G401.6 (cell line): ENCODE results near the gene NOTUM.
"Not testable (repeated sequence)": the region's sequence is repeated elsewhere in the genome, so short reads cannot be mapped to it uniquely, and the experiment has no call there.

Source experiments
- FAIRE-seq: peaks from 2 replicates; lab custom pipeline; 2012; peaks lifted over from hg19 to GRCh38; lab: Jason Lieb, UNC

The NOTUM gene

GRCh38 chr17:81923302-81924260, 37.4 kb downstream of the NOTUM start:
- FAIRE-seq: peak; percentile 61

- FAIRE-seq: no peak
These were observed 38.3 kb downstream of the NOTUM start for GRCh38 chr17:81922566-81923301.

GRCh38 chr17:81921996-81922565, 38.9 kb downstream of the NOTUM start:
- no peak for FAIRE-seq

DNA sequence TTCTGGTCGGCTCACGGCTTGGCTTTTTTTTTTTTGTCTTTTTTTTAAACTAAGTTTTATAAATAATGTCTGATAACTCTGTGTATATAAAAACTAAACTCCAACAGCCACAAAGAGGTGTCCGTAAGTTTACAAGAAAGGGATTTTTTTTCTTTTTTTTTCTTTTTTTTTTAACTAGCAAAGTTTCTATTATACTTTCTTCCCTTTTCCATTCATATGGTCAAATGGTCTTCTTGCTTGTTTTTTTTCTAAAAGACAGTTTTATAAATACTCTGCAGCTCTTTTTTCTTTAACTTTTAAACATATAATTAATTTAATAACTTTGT, 39.5 kb downstream of the NOTUM start:
- FAIRE-seq: peak; percentile 92

DNA sequence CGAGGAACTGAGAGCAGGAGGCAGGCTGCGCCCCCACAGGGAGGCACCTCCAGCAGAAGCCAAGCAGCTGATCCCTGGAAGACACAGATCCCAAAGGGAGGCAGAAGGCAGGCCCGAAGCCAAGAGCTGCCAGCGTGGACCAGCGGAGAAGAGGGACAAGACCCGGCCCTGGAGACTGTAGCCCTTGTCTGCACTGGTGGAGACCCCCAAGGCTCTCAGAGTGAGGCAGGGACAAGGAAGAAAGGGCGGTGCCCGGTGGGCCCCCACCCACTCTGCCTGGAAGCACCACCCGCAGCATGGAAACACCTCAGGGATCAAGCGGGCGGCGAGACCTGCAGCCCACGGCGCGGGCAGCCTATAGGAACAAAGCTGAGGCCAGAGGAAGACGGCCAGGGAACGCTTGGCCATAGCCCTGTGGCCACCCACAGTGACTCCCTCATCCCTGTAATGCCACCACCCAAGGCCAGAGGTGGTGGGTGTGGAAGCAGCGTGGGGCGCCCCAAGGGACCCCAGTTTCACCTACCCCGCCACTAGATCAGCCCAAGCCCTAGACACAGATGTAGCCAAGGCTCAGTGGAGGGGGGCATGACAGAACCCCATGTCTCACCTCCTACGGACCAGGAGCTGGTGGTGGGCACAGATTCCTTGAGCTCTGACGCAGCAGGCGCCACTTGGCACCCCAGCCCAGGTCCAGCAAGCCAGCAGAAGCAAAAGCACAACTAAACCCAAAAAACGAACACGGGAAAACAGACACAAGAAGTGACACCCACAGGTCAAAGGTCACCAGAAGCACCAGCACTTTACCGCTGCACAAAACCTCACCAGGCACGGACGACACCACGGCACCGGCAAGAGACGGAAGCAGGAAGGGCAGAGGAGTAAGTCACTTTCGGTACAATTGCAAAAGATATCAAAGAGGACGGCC, 40.1 kb downstream of the NOTUM start:
- no peak for FAIRE-seq

DNA sequence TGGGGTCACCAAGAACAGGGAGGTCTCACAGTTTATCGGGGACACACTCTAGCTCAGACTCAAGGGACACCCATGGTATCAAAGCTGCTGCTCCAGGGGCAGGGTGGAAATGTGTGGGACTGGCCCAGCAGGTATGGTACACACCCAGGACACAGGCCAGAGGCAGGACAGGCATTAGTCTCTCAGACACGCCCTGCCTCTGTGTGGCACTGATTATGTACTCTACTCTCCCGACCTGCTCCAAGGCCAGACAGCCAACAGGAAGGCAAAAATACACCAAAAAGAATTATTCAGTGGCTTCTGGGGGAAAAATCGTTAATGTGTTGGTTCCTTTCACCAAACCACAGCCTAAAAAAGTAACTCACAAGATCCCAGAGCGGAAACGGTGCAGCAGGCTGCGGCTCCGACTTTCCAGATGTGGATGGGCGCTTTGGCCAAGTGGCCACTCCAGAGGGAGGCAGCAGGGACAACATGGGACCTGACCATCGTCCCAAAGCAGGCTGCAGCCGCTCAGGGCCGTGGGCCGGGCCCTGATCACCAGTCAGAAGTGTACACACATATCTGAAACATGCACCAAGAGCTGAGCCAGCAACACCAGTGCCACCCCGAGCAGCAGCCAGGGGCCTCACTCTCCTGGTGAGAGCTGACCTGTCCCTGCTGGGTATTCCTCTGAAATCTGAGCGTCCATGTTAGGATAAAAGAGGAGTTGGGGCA, 42.0 kb downstream of the NOTUM start:
- FAIRE-seq: no peak

- not testable (repeated sequence) for FAIRE-seq
These were observed 42.7 kb downstream of the NOTUM start for GRCh38 chr17:81918333-81918669.

GRCh38 chr17:81917565-81918332, 43.2 kb downstream of the NOTUM start, which contains the start of gene SIRT7:
Gene SIRT7 (minus strand): TSS chr17:81918176. CDS start chr17:81918131, 45 bp downstream.
- no peak for FAIRE-seq

- peak; percentile 93 for FAIRE-seq
These were observed 44.6 kb downstream of the NOTUM start for GRCh38 chr17:81916234-81917001.

DNA sequence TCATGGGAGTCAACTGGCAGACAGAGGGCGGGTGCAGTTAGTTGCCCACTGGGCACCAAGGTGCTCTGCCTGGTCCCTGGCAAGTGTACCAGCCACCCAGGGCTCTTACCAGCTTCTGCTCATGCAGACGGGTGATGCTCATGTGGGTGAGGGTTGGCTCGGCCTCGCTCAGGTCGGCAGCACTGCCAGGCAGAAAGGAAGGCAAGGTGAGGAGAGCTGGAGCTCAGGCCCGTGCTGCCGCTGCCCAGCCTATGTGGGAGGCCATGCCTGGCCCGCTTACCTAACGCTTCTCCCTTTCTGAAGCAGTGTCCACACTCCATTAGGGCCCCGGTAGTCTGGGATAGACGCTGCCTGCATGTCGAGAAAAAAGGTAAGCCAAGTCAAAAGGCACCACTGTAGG, 45.7 kb downstream of the NOTUM start:
- FAIRE-seq: no peak

- FAIRE-seq: no peak
These were observed 46.7 kb downstream of the NOTUM start for GRCh38 chr17:81914103-81914850.

GRCh38 chr17:81913394-81914102, 47.4 kb downstream of the NOTUM start:
- no peak for FAIRE-seq

DNA sequence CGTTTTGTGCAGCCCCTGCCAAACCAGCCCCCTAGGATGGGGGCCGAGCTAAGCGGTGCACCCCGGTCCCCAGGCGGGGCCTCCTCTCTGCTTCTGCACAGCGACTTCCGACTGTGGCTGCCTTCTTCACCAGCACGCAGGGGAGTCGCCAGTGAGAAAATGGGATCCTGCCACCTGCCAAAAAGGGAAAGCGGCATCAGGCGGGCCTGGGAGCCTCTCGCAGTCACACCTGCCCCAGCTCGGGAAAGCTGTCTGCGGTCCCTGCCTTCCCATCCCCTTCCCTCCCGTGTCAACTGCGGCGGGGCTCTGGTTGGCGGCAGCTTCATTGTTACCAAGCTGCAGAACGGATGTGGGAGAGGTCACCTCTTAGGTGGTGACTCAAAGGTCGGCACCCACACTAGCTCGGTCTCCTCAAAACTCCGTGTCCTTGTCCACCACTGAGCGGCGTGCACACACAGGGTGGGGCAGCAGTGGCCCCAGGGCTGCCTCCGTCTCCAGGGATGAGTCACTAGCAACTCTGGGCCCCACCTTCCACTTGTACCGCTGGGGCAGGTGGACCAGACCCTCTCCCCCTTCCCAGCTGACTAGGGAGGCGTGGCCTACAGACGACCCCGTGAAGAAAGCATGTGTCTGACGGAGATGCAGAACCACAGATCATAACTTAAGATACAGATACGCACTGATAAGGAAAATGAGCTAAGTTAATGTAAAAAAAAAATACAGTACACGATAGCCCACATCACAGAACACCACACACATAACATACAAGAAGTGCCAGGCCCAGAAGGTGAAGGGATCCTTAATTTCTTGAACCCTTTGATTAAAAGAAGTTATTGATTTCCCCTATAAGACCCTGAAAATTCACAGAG, 48.3 kb downstream of the NOTUM start:
- no peak for FAIRE-seq

DNA sequence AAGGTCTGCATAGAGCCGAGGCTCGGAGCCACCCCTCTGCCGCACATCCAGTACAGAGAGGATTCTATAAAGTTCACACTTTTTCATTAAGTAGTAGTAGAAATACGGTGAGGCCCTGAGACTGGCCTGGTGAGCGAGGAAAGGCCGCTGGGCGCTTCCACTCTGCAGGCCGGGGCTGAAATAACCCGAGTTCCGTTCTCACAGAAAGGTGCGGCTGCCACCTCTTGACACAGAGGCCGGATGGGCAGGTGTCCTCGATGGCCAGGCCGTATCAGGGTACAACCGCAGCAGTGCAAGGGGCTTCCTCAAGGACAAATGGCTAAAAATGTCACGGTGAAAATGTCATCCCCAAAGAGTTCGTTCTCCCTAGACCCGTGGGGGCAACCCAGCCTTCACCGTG, 49.0 kb downstream of the NOTUM start:
- FAIRE-seq: no peak

DNA sequence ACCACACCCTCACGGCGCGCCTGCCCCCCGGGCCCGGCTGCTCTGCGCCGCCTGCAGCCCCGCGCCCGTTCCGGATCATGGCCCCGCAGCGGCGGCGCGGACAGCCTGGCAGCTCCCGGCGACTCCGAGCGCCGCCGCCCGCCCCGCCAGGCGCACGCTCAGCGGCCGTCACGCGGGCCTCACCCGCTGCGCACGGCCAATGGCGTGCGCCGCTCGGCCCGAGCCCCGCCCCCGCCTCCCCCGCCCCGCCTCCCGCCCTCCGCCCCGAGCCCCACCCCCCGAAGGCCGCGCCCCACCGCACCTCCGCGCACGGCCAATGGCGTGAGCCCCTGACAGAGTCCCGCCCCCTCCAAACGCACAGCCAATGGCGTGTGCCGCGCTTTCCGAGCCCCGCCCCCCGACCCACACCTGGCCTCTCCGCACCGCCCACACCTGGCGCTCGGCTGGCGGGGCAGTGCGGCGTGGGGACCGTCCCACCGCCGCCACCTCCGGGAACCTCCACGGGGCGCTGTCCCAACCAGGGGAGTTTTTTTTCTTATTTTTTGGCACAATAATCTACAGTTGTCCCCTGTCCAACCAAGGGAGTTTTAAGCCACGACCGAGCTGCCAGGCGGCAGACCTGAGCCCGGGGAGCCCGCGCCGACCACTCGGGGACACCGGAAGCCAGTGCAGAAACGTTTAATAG, 49.6 kb downstream of the NOTUM start, which contains the start of gene PCYT2:
TSS of gene PCYT2 (minus strand) at position 123 of the 685 bp plus-strand sequence. CDS start at position 79, 44 bp downstream.
- no peak for FAIRE-seq

DNA sequence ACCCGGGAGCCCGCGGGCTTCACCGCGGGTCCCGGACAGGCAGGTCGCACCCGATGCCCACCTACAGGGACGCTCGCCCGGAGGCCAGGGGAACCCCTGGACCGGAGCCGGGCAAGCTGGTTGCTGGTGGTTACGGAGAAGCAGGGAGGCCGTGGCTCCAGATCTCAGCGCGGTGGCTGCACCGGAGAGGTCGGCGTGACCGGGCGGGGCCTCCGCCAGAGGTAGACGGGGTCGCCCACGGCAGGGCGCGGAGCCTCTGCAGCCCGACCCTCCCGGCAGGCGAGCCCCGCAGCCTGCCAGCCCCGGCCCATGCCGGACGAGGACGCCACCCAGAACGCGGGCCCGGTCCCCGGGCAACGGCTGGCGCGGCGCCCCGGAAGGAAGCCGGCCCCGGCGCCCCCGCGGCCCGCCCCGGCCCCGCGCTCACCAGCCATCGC, 50.1 kb downstream of the NOTUM start:
- no peak for FAIRE-seq
